H9 (cell line): ENCODE data around the gene DOC2A. TPM values are rescaled to one million over a fixed set of nuclear protein-coding genes. Genes with fewer than 3 reads are reported as not detected.

Experiments
- DNase-seq: peaks from one replicate; pipeline ENCODE4 v3.0.0-alpha.2; 2017
- H2AFZ ChIP-seq: one replicate; pipeline ENCODE4 v1.6.1; 2013; ENCODE audit warnings: mild to moderate bottlenecking, low read length, control low read depth, moderate library complexity
- H2AK5ac ChIP-seq: 2 replicates; pipeline ENCODE4 v1.6.1; 2013; ENCODE audit warnings: low read length, control low read depth, mixed read lengths; ENCODE audit not compliant: insufficient read length
- H2BK120ac ChIP-seq: one replicate; pipeline ENCODE4 v1.6.1; 2013; ENCODE audit warnings: low read depth, mild to moderate bottlenecking, low read length, control low read depth, inconsistent platforms; ENCODE audit not compliant: poor library complexity, severe bottlenecking
- H2BK12ac ChIP-seq: 2 replicates; pipeline ENCODE4 v1.6.1; 2013; ENCODE audit warnings: low read length, control low read depth, mixed read lengths, low read depth; ENCODE audit not compliant: insufficient read length
- H2BK15ac ChIP-seq: 2 replicates; pipeline ENCODE4 v1.6.1; 2013; ENCODE audit warnings: low read depth, low read length, control low read depth
- H2BK20ac ChIP-seq: one replicate; pipeline ENCODE4 v1.6.1; 2013; ENCODE audit warnings: low read depth, mild to moderate bottlenecking, low read length, control low read depth, inconsistent platforms; ENCODE audit not compliant: poor library complexity, severe bottlenecking
- H2BK5ac ChIP-seq: 2 replicates; pipeline ENCODE4 v1.6.1; 2013; ENCODE audit warnings: low read length, control low read depth, mixed read lengths; ENCODE audit not compliant: insufficient read length
- H3K14ac ChIP-seq: 2 replicates; pipeline ENCODE4 v1.6.1; 2013; ENCODE audit warnings: low read length, control low read depth; ENCODE audit not compliant: insufficient read depth
- H3K18ac ChIP-seq: 2 replicates; pipeline ENCODE4 v1.6.1; 2013; ENCODE audit warnings: low read depth, mild to moderate bottlenecking, mixed read lengths, low read length, control low read depth; ENCODE audit not compliant: insufficient read length
- H3K23ac ChIP-seq: 2 replicates; pipeline ENCODE4 v1.6.1; 2013; ENCODE audit warnings: low read length, control low read depth, mixed read lengths, low read depth; ENCODE audit not compliant: insufficient read length
- H3K23me2 ChIP-seq: 2 replicates; pipeline ENCODE4 v1.6.1; 2013; ENCODE audit warnings: low read depth, mild to moderate bottlenecking, mixed read lengths, low read length, control low read depth; ENCODE audit not compliant: insufficient read length, poor library complexity, severe bottlenecking
- H3K27ac ChIP-seq: 2 replicates; pipeline ENCODE4 v1.5.1; 2013; ENCODE audit warnings: low read length, control low read depth, mixed read lengths, low read depth; ENCODE audit not compliant: insufficient read length
- H3K27me3 ChIP-seq: 2 replicates; pipeline ENCODE4 v1.6.1; 2013; ENCODE audit warnings: low read length, control low read depth, inconsistent platforms; ENCODE audit not compliant: insufficient read depth
- H3K4ac ChIP-seq: 2 replicates; pipeline ENCODE4 v1.6.1; 2013; ENCODE audit warnings: low read depth, mild to moderate bottlenecking, control low read depth, inconsistent platforms, low read length, moderate library complexity
- H3K4me1 ChIP-seq: 2 replicates; pipeline ENCODE4 v1.6.1; 2013; ENCODE audit warnings: low read length, control low read depth, inconsistent platforms; ENCODE audit not compliant: insufficient read depth
- H3K4me2 ChIP-seq: 2 replicates; pipeline ENCODE4 v1.6.1; 2013; ENCODE audit warnings: low read length, control low read depth, mixed read lengths; ENCODE audit not compliant: insufficient read length, insufficient read depth
- H3K56ac ChIP-seq: 2 replicates; pipeline ENCODE4 v1.6.1; 2013; ENCODE audit warnings: low read depth, mild to moderate bottlenecking, mixed read lengths, low read length, control low read depth; ENCODE audit not compliant: insufficient read length
- H3K79me1 ChIP-seq: 2 replicates; pipeline ENCODE4 v1.6.1; 2013; ENCODE audit warnings: low read depth, mild to moderate bottlenecking, moderate library complexity, low read length, control low read depth, inconsistent platforms; ENCODE audit not compliant: insufficient read depth, poor library complexity, severe bottlenecking
- H3K79me2 ChIP-seq: 2 replicates; pipeline ENCODE4 v1.6.1; 2013; ENCODE audit warnings: low read length, control low read depth, inconsistent platforms; ENCODE audit not compliant: insufficient read depth
- H3K9ac ChIP-seq: 2 replicates; pipeline ENCODE4 v1.6.1; 2013; ENCODE audit warnings: low read length, control low read depth, mixed read lengths; ENCODE audit not compliant: insufficient read length; ENCODE audit errors: extremely low read depth
- H3K9me3 ChIP-seq: one replicate; pipeline ENCODE4 v1.6.1; 2013; ENCODE audit warnings: low read depth, low read length, inconsistent platforms; ENCODE audit not compliant: control insufficient read depth
- H3T11ph ChIP-seq: one replicate; pipeline ENCODE4 v1.6.1; 2013; ENCODE audit warnings: mild to moderate bottlenecking, low read length, control low read depth, inconsistent platforms
- H4K20me1 ChIP-seq: one replicate; pipeline ENCODE4 v1.6.1; 2013; ENCODE audit not compliant: control insufficient read depth, insufficient read length, insufficient read depth
- H4K5ac ChIP-seq: 2 replicates; pipeline ENCODE4 v1.6.1; 2013; ENCODE audit warnings: low read depth, mild to moderate bottlenecking, mixed read lengths, low read length, control low read depth; ENCODE audit not compliant: insufficient read length
- H4K8ac ChIP-seq: replicated peaks from 2 replicates; pipeline ENCODE4 v1.6.1; 2013; ENCODE audit warnings: low read length, control low read depth, mixed read lengths, low read depth; ENCODE audit not compliant: insufficient read length
- H4K91ac ChIP-seq: 2 replicates; pipeline ENCODE4 v1.6.1; 2013; ENCODE audit warnings: low read depth, mild to moderate bottlenecking, moderate library complexity, mixed read lengths, low read length, control low read depth; ENCODE audit not compliant: insufficient read length
- H3K27ac Mint-ChIP-seq, 3 experiments: 2 replicates in 2 of 3; 3 replicates in 1 of 3; pipeline ENCODE4 v1.8.0; 2020 to 2021; ENCODE audit warnings: mixed read lengths in 3 of 3, mild to moderate bottlenecking in 1 of 3, moderate library complexity in 1 of 3
- H3K27me3 Mint-ChIP-seq: 2 replicates; pipeline ENCODE4 v1.8.0; 2021; ENCODE audit warnings: low read depth, mild to moderate bottlenecking, moderate library complexity, mixed read lengths
- H3K36me3 Mint-ChIP-seq, 3 experiments: 2 replicates in 2 of 3; 3 replicates in 1 of 3; pipeline ENCODE4 v1.8.0; 2020 to 2021; ENCODE audit warnings: low read depth in 3 of 3, mixed read lengths in 3 of 3; ENCODE audit not compliant: insufficient read depth in 1 of 3
- H3K4me1 Mint-ChIP-seq, 2 experiments: 2 replicates each; pipeline ENCODE4 v1.8.0; 2020; ENCODE audit warnings: mixed read lengths in 2 of 2
- H3K4me3 Mint-ChIP-seq, 2 experiments: 2 replicates in 1 of 2; 3 replicates in 1 of 2; pipeline ENCODE4 v1.8.0; 2020 to 2021; ENCODE audit warnings: mild to moderate bottlenecking in 2 of 2, mixed read lengths in 2 of 2, moderate library complexity in 1 of 2
- H3K9me3 Mint-ChIP-seq, 2 experiments: 2 replicates in 1 of 2; 3 replicates in 1 of 2; pipeline ENCODE4 v1.8.0; 2020; ENCODE audit warnings: mild to moderate bottlenecking in 2 of 2, mixed read lengths in 2 of 2, moderate library complexity in 1 of 2
- CTCF ChIP-seq: fragments of 200-600 bp; sonication (generic); conservative IDR thresholded peaks from 3 replicates; pipeline ENCODE4 v1.8.0; 2021; ENCODE audit warnings: antibody characterized with exemption, mild to moderate bottlenecking
- WGBS: extraction: QIAGEN DNeasy Blood & Tissue Kit; methylation state at CpG from one replicate; pipeline ENCODE4 v1.1.7; 2013; ENCODE audit warnings: missing lambda C conversion rate, low lambda C conversion rate, mixed read lengths; ENCODE audit not compliant: insufficient read length; ENCODE audit errors: extremely low coverage; 5-methylcytosine and 5-hydroxymethylcytosine counted together
- total RNA-seq: library from RNA; stranded (reverse); gene quantifications from 2 replicates; pipeline ENCODE4 v1.2.1, GENCODE V29; 2021

Gene DOC2A
- total RNA-seq, 1 experiment from 2014 or later, result 12.2 TPM

- Histone ChIP-seq H3K4me2 (no peak overlapping the region), H4K91ac (no peak overlapping the region), H3K18ac (no peak overlapping the region), H3K14ac (no peak overlapping the region), H4K5ac (no peak overlapping the region), H3K9ac (no peak overlapping the region), H3K9me3 (no peaks in the 10 kb centered on the region), H4K8ac (no peak overlapping the region), H2AFZ (no peak overlapping the region), H4K20me1 (no peaks in the 10 kb centered on the region), H2AK5ac (no peak overlapping the region), H3K56ac (no peak overlapping the region), H3K79me1 (no peaks in the 10 kb centered on the region), H3K23me2 (peaks cover 9% of the 10 kb centered on the region), H2BK5ac (no peak overlapping the region), H3K23ac (no peak overlapping the region), H3K27ac (no peak overlapping the region), H2BK12ac (no peak overlapping the region), H2BK120ac (no peak overlapping the region), H3K4me1 (no peaks in the 10 kb centered on the region; the same call in 1 of the 2 replicates), H2BK20ac (no peak overlapping the region), H3T11ph (no peak overlapping the region), H3K79me2 (no peaks in the 10 kb centered on the region), H2BK15ac (no peak overlapping the region), H3K4ac (no peak overlapping the region), H3K27me3 (no peaks in the 10 kb centered on the region)
- no CpG with 5 or more reads among the region's 5 CpGs for WGBS
- no peak for DNase-seq
- H3K4me3 Mint-ChIP-seq, result no peak overlapping the region
- peaks cover 13 to 16% of the 10 kb centered on the region in 2 experiments for H3K4me1 Mint-ChIP-seq
- H3K9me3 Mint-ChIP-seq, result no peaks in the 10 kb centered on the region
- H3K36me3 Mint-ChIP-seq, result peaks cover 3 to 6% (median 6%) of the 10 kb centered on the region in 3 experiments; a peak in 5 of 7 replicates
- H3K27ac Mint-ChIP-seq, result no peak overlapping the region
- H3K27me3 Mint-ChIP-seq, result peaks cover 4% of the 10 kb centered on the region
- TF ChIP-seq CTCF, result no peak
Observed at GRCh38 chr16:29958756-29959155, 52.1 kb downstream of the DOC2A start.

Other genes starting within 250 kb of the DOC2A start
- gene ZG16, start 232.8 kb downstream of the DOC2A start, total RNA-seq, result not detected in 2 replicates
- 148 and 151 TPM in 2 replicates for gene KIF22, start 220.3 kb downstream of the DOC2A start, total RNA-seq
- 412 and 414 TPM in 2 replicates for gene MAZ, start 204.5 kb downstream of the DOC2A start, total RNA-seq
- 10.7 and 14.6 TPM in 2 replicates for gene PRRT2, start 198.8 kb downstream of the DOC2A start, total RNA-seq
- 65.3 and 67.8 TPM in 2 replicates for gene PAGR1, start 194.9 kb downstream of the DOC2A start, total RNA-seq
- gene MVP, start 190.6 kb downstream of the DOC2A start, total RNA-seq, result 2.5 and 3.1 TPM in 2 replicates
- 70.0 and 70.6 TPM in 2 replicates for gene CDIPT, start 147.8 kb downstream of the DOC2A start, total RNA-seq
- gene SEZ6L2, start 111.5 kb downstream of the DOC2A start, total RNA-seq, result 44.7 and 50.8 TPM in 2 replicates
- 16.7 and 17.9 TPM in 2 replicates for gene ASPHD1, start 110.5 kb downstream of the DOC2A start, total RNA-seq
- gene KCTD13, start 84.8 kb downstream of the DOC2A start, total RNA-seq, result 16.8 and 18.3 TPM in 2 replicates
- gene TMEM219, start 48.9 kb downstream of the DOC2A start, total RNA-seq, result 82.1 and 89.1 TPM in 2 replicates
- gene TAOK2, start 37.2 kb downstream of the DOC2A start, total RNA-seq, result 43.1 and 43.9 TPM in 2 replicates
- gene HIRIP3, start 15.4 kb downstream of the DOC2A start, total RNA-seq, result 18.5 and 21.6 TPM in 2 replicates
- 94.1 and 101 TPM in 2 replicates for gene INO80E, start 14.8 kb downstream of the DOC2A start, total RNA-seq
- gene C16orf92, start 12.2 kb upstream of the DOC2A start, total RNA-seq, result not detected in 2 replicates
- gene TLCD3B, start 20.2 kb upstream of the DOC2A start, total RNA-seq, result 20.9 and 22.3 TPM in 2 replicates
- 1,356 and 1,375 TPM in 2 replicates for gene ALDOA, start 54.7 kb upstream of the DOC2A start, total RNA-seq
- gene PPP4C, start 65.0 kb upstream of the DOC2A start, total RNA-seq, result 162 and 163 TPM in 2 replicates
- 1.6 and 1.9 TPM in 2 replicates for gene TBX6, start 80.9 kb upstream of the DOC2A start, total RNA-seq
- 26.3 and 27.5 TPM in 2 replicates for gene YPEL3, start 85.2 kb upstream of the DOC2A start, total RNA-seq
- 3.8 and 4.0 TPM in 2 replicates for gene GDPD3, start 102.5 kb upstream of the DOC2A start, total RNA-seq
- gene MAPK3, start 112.2 kb upstream of the DOC2A start, total RNA-seq, result 52.3 and 53.5 TPM in 2 replicates
- 3.4 and 4.8 TPM in 2 replicates for gene CORO1A, start 172.6 kb upstream of the DOC2A start, total RNA-seq
- gene BOLA2B, start 182.6 kb upstream of the DOC2A start, total RNA-seq, result 202 and 218 TPM in 2 replicates
- gene SLX1A, start 182.8 kb upstream of the DOC2A start, total RNA-seq, result 30.3 TPM in 2 replicates
- gene SULT1A3, start 188.2 kb upstream of the DOC2A start, total RNA-seq, result 21.5 and 21.8 TPM in 2 replicates
- 14.3 and 16.4 TPM in 2 replicates for gene NPIPB13, start 237.5 kb upstream of the DOC2A start, total RNA-seq